GM18498 (cell line): ENCODE data around the gene NOX5.

Experiments used
- ATAC-seq: cut with Tn5 transposase; IDR thresholded peaks from one replicate; pipeline ENCODE4 v1.9.1; 2021; ENCODE audit warnings: mild to moderate bottlenecking, moderate library complexity; ENCODE audit not compliant: unreplicated experiment

The NOX5 gene

DNA sequence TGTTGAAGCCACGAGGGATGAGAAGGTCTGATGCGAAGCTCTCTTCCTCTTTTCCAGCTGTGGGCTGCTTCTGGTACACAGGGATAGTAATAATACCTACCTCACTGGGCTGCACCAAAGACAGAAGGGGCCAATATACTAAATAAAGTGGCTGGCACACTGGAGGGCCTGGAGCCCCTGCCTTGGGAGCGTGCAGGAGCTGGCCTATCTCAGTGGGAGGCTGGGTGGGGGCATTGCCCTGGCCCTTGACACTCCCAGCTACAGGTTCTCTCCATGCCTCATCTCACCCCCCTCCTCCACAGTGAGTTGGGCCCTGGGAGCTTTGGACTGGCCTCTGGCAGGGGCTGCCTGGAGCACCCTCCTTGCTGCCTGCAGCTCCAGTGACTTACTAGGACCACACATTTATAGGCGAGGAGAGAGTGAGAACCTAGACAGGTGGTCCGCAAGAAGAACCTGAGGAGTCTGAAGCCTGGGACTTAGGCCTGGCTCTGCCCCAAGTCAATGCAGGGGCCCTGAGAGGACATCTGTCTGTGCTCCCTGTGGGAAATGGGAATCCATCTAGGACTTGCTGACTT is 1.6 kb downstream of the NOX5 start:
- no peak for ATAC-seq

GRCh38 chr15:69017978-69018377 is 3.5 kb downstream of the NOX5 start:
- no peak for ATAC-seq

GRCh38 chr15:69018951-69019350 is 4.5 kb downstream of the NOX5 start:
- ATAC-seq = no peak

DNA sequence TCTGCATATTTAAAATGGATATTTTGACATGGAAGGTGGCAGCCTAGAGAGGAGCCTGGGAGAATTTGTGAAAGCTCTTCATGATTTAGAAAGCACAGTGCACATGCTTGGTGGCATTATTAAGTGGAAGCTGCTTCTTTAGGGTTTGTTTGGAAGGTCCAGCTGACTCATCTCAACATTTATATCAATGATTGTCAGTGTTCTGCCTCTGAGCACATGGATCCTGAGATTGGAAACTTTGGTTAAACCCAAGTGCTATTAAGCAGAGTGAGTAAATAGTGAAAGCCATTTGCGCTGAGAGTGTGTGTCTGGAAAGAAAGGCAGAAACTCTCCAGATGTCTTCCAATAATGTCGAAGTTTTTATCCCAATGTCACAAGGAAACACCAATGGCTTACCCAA is 7.4 kb downstream of the NOX5 start:
- no peak for ATAC-seq

GRCh38 chr15:69025320-69025719 is 10.8 kb downstream of the NOX5 start:
- no peak for ATAC-seq

- no peak for ATAC-seq
Observed at GRCh38 chr15:69026355-69026754, 11.9 kb downstream of the NOX5 start.

- ATAC-seq = no peak
Observed at GRCh38 chr15:69027976-69028518, 13.6 kb downstream of the NOX5 start.

- ATAC-seq = no peak
Observed at GRCh38 chr15:69031013-69032001, 16.8 kb downstream of the NOX5 start.

DNA sequence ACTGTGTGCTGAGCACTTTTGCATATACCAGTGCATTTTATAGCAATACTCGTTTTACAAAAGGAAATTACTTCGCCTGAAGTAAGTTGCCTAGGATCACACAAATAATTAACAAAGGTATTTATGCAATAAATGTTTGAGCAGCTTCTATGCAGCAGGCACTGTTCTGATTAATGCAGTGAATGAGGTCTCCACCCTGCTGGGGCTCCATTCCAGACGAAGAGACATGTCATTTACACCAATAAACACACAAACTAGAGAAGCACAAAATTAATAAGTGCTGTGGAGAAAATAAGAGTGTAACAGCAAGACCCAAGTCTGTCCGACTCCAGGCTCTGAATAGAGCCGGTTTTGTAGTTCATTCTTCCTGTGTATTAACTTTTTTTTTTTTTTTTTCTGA is 17.5 kb downstream of the NOX5 start:
- ATAC-seq = no peak

DNA sequence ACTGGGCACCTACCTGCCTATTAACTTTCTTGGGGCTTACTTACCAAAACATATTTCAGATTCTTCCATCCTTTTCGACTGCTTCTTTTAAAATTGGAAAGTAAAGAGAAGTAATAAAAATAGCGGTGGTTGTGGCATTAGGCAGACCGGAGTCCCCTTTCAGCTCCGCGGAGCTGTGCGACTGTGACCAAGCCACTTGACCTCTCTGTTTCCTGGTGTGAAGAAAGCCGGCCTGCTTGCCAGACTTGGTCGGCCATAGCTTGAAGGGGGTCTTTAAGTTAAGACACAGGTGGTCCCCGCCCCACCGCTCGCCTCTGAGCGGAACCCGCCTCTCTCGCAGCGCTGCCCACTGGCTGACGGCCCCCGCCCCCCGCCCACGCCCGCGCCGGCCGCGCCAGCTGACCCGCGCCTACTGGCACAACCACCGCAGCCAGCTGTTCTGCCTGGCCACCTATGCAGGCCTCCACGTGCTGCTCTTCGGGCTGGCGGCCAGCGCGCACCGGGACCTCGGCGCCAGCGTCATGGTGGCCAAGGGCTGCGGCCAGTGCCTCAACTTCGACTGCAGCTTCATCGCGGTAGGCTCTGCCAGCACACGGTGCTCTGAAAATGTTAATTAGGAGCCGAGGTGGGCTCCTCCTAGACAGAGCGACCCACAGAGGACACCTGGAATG is 18.3 kb downstream of the NOX5 start:
- no peak for ATAC-seq

DNA sequence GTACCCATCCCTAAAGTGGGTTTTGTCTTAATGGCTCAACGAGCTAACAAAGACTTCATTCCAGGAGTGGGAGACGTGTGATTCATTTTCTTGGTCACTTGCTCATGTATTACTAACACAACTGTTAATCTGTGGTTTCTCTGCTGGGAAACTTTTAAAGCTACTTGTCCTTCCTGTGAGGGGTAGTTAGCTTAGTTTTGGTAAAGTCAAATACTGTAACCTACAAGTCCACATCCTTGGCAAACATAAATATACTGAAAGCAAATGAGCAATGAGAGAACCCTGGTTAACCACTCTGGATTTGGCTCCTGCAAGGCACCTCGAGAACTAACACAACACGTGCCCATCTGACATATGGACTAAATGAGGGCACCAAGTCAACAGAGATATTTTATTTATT is 19.9 kb downstream of the NOX5 start:
- no peak for ATAC-seq

GRCh38 chr15:69035205-69035917 is 20.9 kb downstream of the NOX5 start:
- ATAC-seq = no peak

GRCh38 chr15:69035918-69036258 is 21.4 kb downstream of the NOX5 start:
- no peak for ATAC-seq

DNA sequence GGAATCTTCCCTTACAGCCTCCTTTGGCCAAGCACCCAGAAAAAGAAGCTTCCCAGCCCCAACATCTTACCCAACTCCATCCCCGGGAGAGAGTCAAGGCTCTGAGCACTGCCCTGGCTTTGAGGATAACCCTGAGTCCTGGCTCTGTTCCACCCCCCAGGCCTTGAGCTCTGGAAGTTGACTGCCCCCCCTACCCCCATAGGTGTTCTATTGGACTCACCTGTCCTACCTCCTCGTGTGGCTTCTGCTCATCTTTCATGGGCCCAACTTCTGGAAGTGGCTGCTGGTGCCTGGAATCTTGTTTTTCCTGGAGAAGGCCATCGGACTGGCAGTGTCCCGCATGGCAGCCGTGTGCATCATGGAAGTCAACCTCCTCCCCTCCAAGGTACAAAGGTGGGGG is 22.3 kb downstream of the NOX5 start:
- ATAC-seq = no peak

- no peak for ATAC-seq
Observed at GRCh38 chr15:69037482-69037881, 23.0 kb downstream of the NOX5 start.

DNA sequence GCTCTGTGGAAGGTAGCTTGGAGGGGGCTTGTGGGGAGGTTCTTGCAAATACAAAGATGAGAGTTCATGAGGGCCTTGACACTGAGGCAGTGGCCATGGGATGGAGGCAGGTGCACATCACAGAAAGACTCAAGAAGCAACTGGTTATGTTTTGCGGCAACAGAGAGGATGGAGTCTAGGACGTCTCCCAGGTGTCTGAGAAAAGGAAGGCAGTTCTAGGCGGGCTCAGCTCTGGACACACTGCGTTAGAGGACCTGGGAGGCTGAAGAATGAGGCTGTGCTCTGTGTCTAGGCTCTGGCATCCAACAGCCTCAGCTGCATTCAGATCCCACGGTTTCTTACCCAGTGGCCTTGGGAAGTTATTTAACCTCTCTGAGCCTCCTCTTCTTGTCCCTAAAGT is 23.5 kb downstream of the NOX5 start:
- ATAC-seq = no peak

GRCh38 chr15:69038508-69038907 is 24.0 kb downstream of the NOX5 start:
- no peak for ATAC-seq

DNA sequence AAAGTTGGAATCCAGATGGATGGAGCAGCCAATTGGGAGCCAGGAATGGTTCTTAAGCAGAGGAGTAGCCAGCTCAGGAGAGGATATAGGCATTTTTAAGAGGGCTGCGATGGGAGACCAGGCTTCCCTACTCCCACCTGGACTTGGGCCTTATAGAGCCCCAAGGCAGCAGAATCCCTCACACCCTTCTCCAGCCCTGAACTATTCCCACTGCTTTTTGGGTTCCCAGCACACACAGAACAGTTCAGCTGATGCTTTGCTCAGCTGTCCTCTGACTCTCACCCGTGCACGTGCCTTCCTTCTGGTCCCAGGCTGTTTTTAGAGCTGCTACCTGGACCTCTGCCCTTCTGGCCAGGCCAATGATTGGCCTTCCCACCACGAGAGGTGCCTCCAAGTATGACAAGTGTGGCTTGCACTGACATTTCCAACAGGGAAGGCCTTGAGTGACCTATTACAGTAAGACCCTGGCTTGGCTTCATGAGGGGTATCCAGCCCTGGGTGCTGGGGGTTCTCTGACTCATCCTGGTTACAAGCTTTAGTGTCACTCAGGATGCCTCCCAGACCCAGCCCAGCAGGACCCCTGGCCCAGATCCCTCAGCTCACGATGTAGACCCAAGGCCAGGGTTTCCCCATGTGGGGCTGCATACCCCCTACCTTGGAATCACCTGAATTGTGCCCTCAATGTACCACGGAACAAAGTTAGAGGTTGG is 25.2 kb downstream of the NOX5 start:
- ATAC-seq = no peak

DNA sequence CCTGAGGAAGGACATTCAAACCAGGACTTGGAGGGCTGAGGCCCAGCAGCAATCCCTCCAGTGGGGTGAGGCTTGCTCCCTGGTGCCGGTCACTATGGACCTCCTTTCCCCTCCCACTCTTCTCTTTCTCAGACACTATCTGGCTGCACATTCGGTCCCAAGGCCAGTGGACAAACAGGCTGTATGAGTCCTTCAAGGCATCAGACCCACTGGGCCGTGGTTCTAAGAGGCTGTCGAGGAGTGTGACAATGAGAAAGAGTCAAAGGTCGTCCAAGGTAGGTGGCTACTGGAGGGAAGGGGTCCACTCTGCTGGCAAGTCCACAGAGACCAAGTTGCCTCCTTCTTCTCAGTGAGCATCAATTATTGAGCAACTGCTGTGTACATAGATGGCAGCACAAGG is 28.0 kb downstream of the NOX5 start:
- ATAC-seq = no peak

DNA sequence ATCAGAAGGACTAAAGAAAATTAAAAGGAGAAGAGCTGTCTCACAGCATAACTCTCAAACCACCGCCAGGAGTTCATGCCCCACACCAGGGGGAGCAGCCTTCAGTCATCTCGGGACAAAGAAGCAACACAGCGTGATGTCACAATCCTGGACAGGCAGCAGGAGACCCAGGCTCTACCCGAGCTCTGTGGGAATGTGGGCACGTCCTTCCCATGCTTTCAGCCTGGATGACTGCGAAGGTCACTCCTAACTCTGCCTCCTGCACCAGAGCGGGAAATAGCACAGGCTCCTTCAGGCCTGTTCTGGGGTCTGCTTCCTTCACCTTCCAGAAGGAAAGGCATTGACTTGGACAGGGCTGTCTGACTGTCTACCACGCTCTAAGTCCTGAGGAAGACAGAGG is 31.3 kb downstream of the NOX5 start:
- ATAC-seq = no peak
